Activated naive CD4-positive, alpha-beta T cell treated with anti-CD3 and anti-CD28 coated beads, Interleukin-2, amount 10 ng/mL, durations not matched to agents 7 days and 5 days (primary cell): ENCODE results near the gene ACTN4.
"Not testable (repeated sequence)": the region's sequence is repeated elsewhere in the genome, so short reads cannot be mapped to it uniquely, and the experiment has no call there.

Experiments
- CTCF ChIA-PET: fragments of 350-600 bp; sonication (Branson Sonifier 250); formaldehyde crosslinking; loops from one replicate; lab custom pipeline; 2021; ENCODE audit warnings: antibody characterized with exemption; lab: Charles Lee
- DNase-seq: peaks from one replicate; pipeline ENCODE4 v3.0.0-alpha.2; 2020
- H3K27ac Mint-ChIP-seq: one replicate; pipeline ENCODE4 v1.8.0; 2021; ENCODE audit warnings: mild to moderate bottlenecking, moderate library complexity, mixed read lengths
- H3K27me3 Mint-ChIP-seq: one replicate; pipeline ENCODE4 v1.8.0; 2021; ENCODE audit warnings: mild to moderate bottlenecking, mixed read lengths
- H3K36me3 Mint-ChIP-seq: one replicate; pipeline ENCODE4 v1.8.0; 2021; ENCODE audit warnings: mixed read lengths
- H3K4me1 Mint-ChIP-seq: one replicate; pipeline ENCODE4 v1.8.0; 2021; ENCODE audit warnings: mixed read lengths
- H3K4me3 Mint-ChIP-seq: one replicate; pipeline ENCODE4 v1.8.0; 2021; ENCODE audit warnings: mild to moderate bottlenecking, moderate library complexity, mixed read lengths
- H3K9me3 Mint-ChIP-seq: one replicate; pipeline ENCODE4 v1.8.0; 2021; ENCODE audit warnings: mixed read lengths

The ACTN4 gene

GRCh38 chr19:38742296-38742695 is 94.8 kb downstream of the ACTN4 start:
- Mint-ChIP-seq H3K27ac (no peak overlapping the region), H3K27me3 (peaks cover 62% of the 10 kb centered on the region), H3K4me1 (peaks cover 30% of the 10 kb centered on the region), H3K4me3 (no peak overlapping the region), H3K36me3 (no peaks in the 10 kb centered on the region), H3K9me3 (no peaks in the 10 kb centered on the region)
- CTCF ChIA-PET: no interaction called here
- no peak for DNase-seq

GRCh38 chr19:38742906-38743305 is 95.5 kb downstream of the ACTN4 start:
- CTCF ChIA-PET: no interaction called here
- peaks cover 62% of the 10 kb centered on the region for H3K27me3 Mint-ChIP-seq
- no peak overlapping the region for H3K27ac Mint-ChIP-seq
- peaks cover 25% of the 10 kb centered on the region for H3K4me1 Mint-ChIP-seq
- H3K9me3 Mint-ChIP-seq: no peaks in the 10 kb centered on the region
- DNase-seq: no peak
- no peaks in the 10 kb centered on the region for H3K36me3 Mint-ChIP-seq
- H3K4me3 Mint-ChIP-seq: no peak overlapping the region

- CTCF ChIA-PET: no interaction called here
- no peak overlapping the region for H3K27ac Mint-ChIP-seq
- peaks cover 21% of the 10 kb centered on the region for H3K4me1 Mint-ChIP-seq
- H3K9me3 Mint-ChIP-seq: no peaks in the 10 kb centered on the region
- DNase-seq: no peak
- H3K36me3 Mint-ChIP-seq: no peaks in the 10 kb centered on the region
- no peak overlapping the region for H3K4me3 Mint-ChIP-seq
- peaks cover 59% of the 10 kb centered on the region for H3K27me3 Mint-ChIP-seq
These were observed 96.2 kb downstream of the ACTN4 start for GRCh38 chr19:38743394-38744297.

GRCh38 chr19:38744298-38744681 is 96.8 kb downstream of the ACTN4 start, which contains the start of gene CAPN12:
Gene CAPN12 (minus strand): TSS chr19:38744474. CDS start chr19:38744165, 309 bp downstream.
- Mint-ChIP-seq H3K27ac (peak within 1 kb of the TSS; percentile 45), H3K27me3 (peaks cover 57% of the 10 kb centered on the region), H3K4me1 (peaks cover 16% of the 10 kb centered on the region), H3K4me3 (no peak within 1 kb of the TSS), H3K36me3 (no peaks in the 10 kb centered on the region), H3K9me3 (no peaks in the 10 kb centered on the region)
- CTCF ChIA-PET: no interaction called here
- DNase-seq: no peak

GRCh38 chr19:38744874-38745273 is 97.4 kb downstream of the ACTN4 start:
- CTCF ChIA-PET: no interaction called here
- Mint-ChIP-seq H3K27ac (no peak overlapping the region), H3K36me3 (no peaks in the 10 kb centered on the region), H3K27me3 (peaks cover 55% of the 10 kb centered on the region), H3K4me1 (peaks cover 10% of the 10 kb centered on the region), H3K4me3 (no peak overlapping the region), H3K9me3 (no peaks in the 10 kb centered on the region)
- no peak for DNase-seq

GRCh38 chr19:38745316-38745715 is 97.9 kb downstream of the ACTN4 start:
- peak overlapping the region; percentile 45 for H3K27ac Mint-ChIP-seq
- H3K4me3 Mint-ChIP-seq: no peak overlapping the region
- H3K9me3 Mint-ChIP-seq: no peaks in the 10 kb centered on the region
- CTCF ChIA-PET: no interaction called here
- peaks cover 55% of the 10 kb centered on the region for H3K27me3 Mint-ChIP-seq
- DNase-seq: no peak
- peaks cover 6% of the 10 kb centered on the region for H3K4me1 Mint-ChIP-seq
- no peaks in the 10 kb centered on the region for H3K36me3 Mint-ChIP-seq

GRCh38 chr19:38753783-38754182 is 106.3 kb downstream of the ACTN4 start:
- peaks cover 21% of the 10 kb centered on the region for H3K27me3 Mint-ChIP-seq
- H3K4me1 Mint-ChIP-seq, DNase-seq, H3K9me3 Mint-ChIP-seq, H3K4me3 Mint-ChIP-seq, CTCF ChIA-PET, H3K36me3 Mint-ChIP-seq, H3K27ac Mint-ChIP-seq: not testable (repeated sequence)

GRCh38 chr19:38754196-38754595 is 106.7 kb downstream of the ACTN4 start:
- H3K4me3 Mint-ChIP-seq, CTCF ChIA-PET: not testable (repeated sequence)
- H3K27me3 Mint-ChIP-seq: peaks cover 18% of the 10 kb centered on the region

GRCh38 chr19:38759590-38760003 is 112.1 kb downstream of the ACTN4 start:
- no peak overlapping the region for H3K4me3 Mint-ChIP-seq
- no peaks in the 10 kb centered on the region for H3K4me1 Mint-ChIP-seq
- no peaks in the 10 kb centered on the region for H3K36me3 Mint-ChIP-seq
- DNase-seq: no peak
- CTCF ChIA-PET: no interaction called here
- no peaks in the 10 kb centered on the region for H3K9me3 Mint-ChIP-seq
- peaks cover 20% of the 10 kb centered on the region for H3K27me3 Mint-ChIP-seq
- no peak overlapping the region for H3K27ac Mint-ChIP-seq

More at GRCh38 chr19:38754196-38754595, 106.7 kb downstream of the ACTN4 start:
- not testable (repeated sequence) for H3K36me3 Mint-ChIP-seq, H3K4me1 Mint-ChIP-seq, H3K27ac Mint-ChIP-seq, DNase-seq, H3K9me3 Mint-ChIP-seq

- H3K27me3 Mint-ChIP-seq: peaks cover 20% of the 10 kb centered on the region
These were observed 113.5 kb downstream of the ACTN4 start for GRCh38 chr19:38760805-38761517.

GRCh38 chr19:38761884-38762389 is 114.5 kb downstream of the ACTN4 start:
- H3K27ac Mint-ChIP-seq, DNase-seq, H3K4me3 Mint-ChIP-seq, H3K9me3 Mint-ChIP-seq, H3K36me3 Mint-ChIP-seq, H3K4me1 Mint-ChIP-seq: not testable (repeated sequence)
- H3K27me3 Mint-ChIP-seq: peaks cover 20% of the 10 kb centered on the region
- CTCF ChIA-PET: interaction anchor here (0.8 kb wide), 1 partner anchor 27 kb away, joined by 3 read pairs; no protein-coding TSS in a partner anchor

More at GRCh38 chr19:38760805-38761517, 113.5 kb downstream of the ACTN4 start:
- H3K36me3 Mint-ChIP-seq, DNase-seq, H3K4me3 Mint-ChIP-seq, H3K9me3 Mint-ChIP-seq, H3K27ac Mint-ChIP-seq, H3K4me1 Mint-ChIP-seq: not testable (repeated sequence)
- CTCF ChIA-PET: interaction anchor here (0.8 to 1.0 kb wide), 2 partner anchors 9 to 26 kb away, joined by 3 read pairs; no protein-coding TSS in a partner anchor

GRCh38 chr19:38763795-38764220 is 116.4 kb downstream of the ACTN4 start:
- H3K4me3 Mint-ChIP-seq: no peak overlapping the region
- H3K9me3 Mint-ChIP-seq: no peaks in the 10 kb centered on the region
- CTCF ChIA-PET: no interaction called here
- peaks cover 2% of the 10 kb centered on the region for H3K4me1 Mint-ChIP-seq
- no peak overlapping the region for H3K27ac Mint-ChIP-seq
- DNase-seq: no peak
- H3K36me3 Mint-ChIP-seq: no peaks in the 10 kb centered on the region
- peaks cover 20% of the 10 kb centered on the region for H3K27me3 Mint-ChIP-seq

- H3K4me1 Mint-ChIP-seq: peaks cover 10% of the 10 kb centered on the region
- no peak overlapping the region for H3K27ac Mint-ChIP-seq
- CTCF ChIA-PET: no interaction called here
- peaks cover 15% of the 10 kb centered on the region for H3K27me3 Mint-ChIP-seq
- H3K9me3 Mint-ChIP-seq: no peaks in the 10 kb centered on the region
- DNase-seq: no peak
- no peaks in the 10 kb centered on the region for H3K36me3 Mint-ChIP-seq
- no peak overlapping the region for H3K4me3 Mint-ChIP-seq
These were observed 117.8 kb downstream of the ACTN4 start for GRCh38 chr19:38765214-38765613.

- no peak for DNase-seq
- CTCF ChIA-PET: no interaction called here
- Mint-ChIP-seq H3K27me3 (peaks cover 11% of the 10 kb centered on the region), H3K4me1 (peaks cover 10% of the 10 kb centered on the region), H3K4me3 (no peak overlapping the region), H3K36me3 (no peaks in the 10 kb centered on the region), H3K9me3 (no peaks in the 10 kb centered on the region), H3K27ac (no peak overlapping the region)
These were observed 119.0 kb downstream of the ACTN4 start for GRCh38 chr19:38766276-38767047.
